BJ (cell line): ENCODE measurements around the gene GSDME. TPM values are rescaled to one million over a fixed set of nuclear protein-coding genes. Genes with fewer than 3 reads are reported as not detected.
A peak's percentile ranks its signal among the peaks of the same experiment; 100 is the strongest.

ENCODE experiments used
- CTCF ChIA-PET: fragments of 350-600 bp; formaldehyde crosslinking; extraction: SDS; loops from one replicate; lab custom pipeline; 2021; ENCODE audit warnings: antibody characterized with exemption, inconsistent platforms; lab: Yijun Ruan, JAX
- POLR2A ChIA-PET: fragments of 300-600 bp; sonication (Branson Sonifier 250); formaldehyde crosslinking; extraction: SDS; loops from one replicate; lab custom pipeline; 2021; ENCODE audit warnings: antibody characterized with exemption; lab: Charles Lee
- DNase-seq: peaks from one replicate; pipeline ENCODE4 v3.0.0-alpha.2; 2011; ENCODE audit warnings: low read depth
- H3K27me3 ChIP-seq: 2 replicates; pipeline ENCODE4 v1.6.0; 2011; ENCODE audit warnings: low read length; ENCODE audit not compliant: control insufficient read depth, insufficient read depth
- H3K36me3 ChIP-seq: 2 replicates; pipeline ENCODE4 v1.5.1; 2011; ENCODE audit warnings: low read length; ENCODE audit not compliant: control insufficient read depth, insufficient read depth
- H3K4me3 ChIP-seq: 2 replicates; pipeline ENCODE4 v1.5.1; 2011; ENCODE audit warnings: low read depth, mild to moderate bottlenecking, control low read depth, low read length
- CTCF ChIP-seq: IDR thresholded peaks from 2 replicates; pipeline ENCODE4 v1.5.1; 2011; ENCODE audit warnings: low read depth, mild to moderate bottlenecking, control low read depth, inconsistent platforms, low read length, moderate library complexity; ENCODE audit not compliant: insufficient read depth
- polyA plus RNA-seq: library from polyadenylated mRNA; depleted of rRNA; stranded (reverse); fragments of >200 nt; gene quantifications from 2 replicates; pipeline ENCODE4 v1.2.3, GENCODE V29; 2011

GSDME gene
- polyA plus RNA-seq, 1 experiment = 44.3 TPM

DNA sequence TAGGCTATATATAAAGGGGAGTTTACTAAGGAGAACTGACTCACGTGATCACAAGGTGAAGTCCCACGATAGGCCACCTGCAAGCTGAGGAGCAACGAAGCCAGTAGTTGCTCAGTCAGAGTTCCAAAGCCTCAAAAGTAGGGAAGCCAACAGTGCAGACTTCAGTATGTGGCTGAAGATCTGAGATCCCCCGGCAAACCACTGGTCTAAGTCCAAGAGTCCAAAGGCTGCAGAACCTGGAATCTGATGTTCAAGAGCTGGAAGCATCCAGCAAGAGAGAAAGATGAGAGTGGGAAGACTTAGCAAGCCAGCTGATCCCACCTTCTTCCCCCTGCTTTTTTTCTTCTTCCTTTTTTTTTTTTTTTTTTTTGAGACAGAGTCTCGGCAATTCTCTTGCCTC lies 27.0 kb upstream of the GSDME start:
- H3K4me3 ChIP-seq = no peak overlapping the region
- TF ChIP-seq CTCF = no peak
- ChIA-PET POLR2A (no interaction called here), CTCF (no interaction called here)
- H3K36me3 ChIP-seq = peaks cover 2% of the 10 kb centered on the region; the same call in 1 of the 2 replicates
- DNase-seq = no peak
- no peaks in the 10 kb centered on the region for H3K27me3 ChIP-seq

DNA sequence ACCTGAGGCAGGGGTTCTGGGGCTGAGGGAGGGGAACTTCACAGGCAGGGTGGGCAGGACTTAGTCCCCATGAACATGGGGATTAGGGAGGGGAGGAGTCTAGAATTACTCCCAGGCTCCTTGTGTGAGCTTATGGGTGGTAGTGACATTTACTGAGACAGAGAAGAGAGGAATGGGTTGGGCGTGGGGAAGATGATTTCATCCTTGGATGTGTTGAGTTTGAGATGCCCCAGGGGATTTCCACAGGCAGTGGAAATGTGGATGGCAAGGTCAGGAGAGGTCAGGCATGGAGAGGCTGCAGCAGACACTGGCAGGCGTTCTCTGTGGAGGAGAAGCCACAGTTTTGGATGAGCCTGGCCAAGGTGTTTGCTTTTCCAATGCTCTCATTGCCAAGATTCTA lies 26.4 kb upstream of the GSDME start:
- H3K36me3 ChIP-seq = peaks cover 2% of the 10 kb centered on the region; the same call in 1 of the 2 replicates
- H3K27me3 ChIP-seq = no peaks in the 10 kb centered on the region
- DNase-seq = no peak
- TF ChIP-seq CTCF = no peak
- no peak overlapping the region for H3K4me3 ChIP-seq
- CTCF ChIA-PET = interaction anchor here (1.2 kb wide), 2 partner anchors 29 to 61 kb away, joined by 4 to 6 read pairs; no protein-coding TSS in a partner anchor
- POLR2A ChIA-PET = no interaction called here

GRCh38 chr7:24781106-24781505 lies 23.8 kb upstream of the GSDME start:
- ChIA-PET POLR2A (no interaction called here), CTCF (interaction anchor here (0.6 to 1.3 kb wide), 3 partner anchors 23 to 91 kb away, joined by 3 to 4 read pairs (median 3); no protein-coding TSS in a partner anchor)
- no peaks in the 10 kb centered on the region for H3K27me3 ChIP-seq
- H3K4me3 ChIP-seq = no peak overlapping the region
- TF ChIP-seq CTCF = no peak
- H3K36me3 ChIP-seq = peaks cover 2% of the 10 kb centered on the region; the same call in 1 of the 2 replicates
- DNase-seq = no peak

DNA sequence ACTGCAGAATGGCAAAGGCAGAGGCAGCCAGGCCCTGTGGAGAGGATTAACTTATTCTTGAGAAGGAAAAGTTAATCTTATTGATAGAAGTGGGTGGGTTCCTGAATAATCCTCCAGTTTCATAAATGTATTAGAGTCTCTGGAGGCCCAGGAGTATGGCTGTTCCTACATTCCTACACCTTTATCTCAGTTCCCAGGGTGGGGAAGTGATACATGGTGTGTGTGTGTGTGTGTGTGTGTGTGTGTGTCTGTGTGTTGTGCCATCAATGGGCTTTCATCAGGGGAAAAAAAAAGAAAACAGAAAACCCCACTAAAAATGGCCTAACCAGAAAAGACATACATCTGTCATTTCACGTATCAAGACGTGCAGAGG lies 22.0 kb upstream of the GSDME start:
- Histone ChIP-seq H3K4me3 (no peak overlapping the region), H3K36me3 (peaks cover 2% of the 10 kb centered on the region; the same call in 1 of the 2 replicates), H3K27me3 (no peaks in the 10 kb centered on the region)
- ChIA-PET CTCF (interaction anchor here (0.7 to 1.2 kb wide), 2 partner anchors 314 to 320 kb away, joined by 3 to 5 read pairs; no protein-coding TSS in a partner anchor), POLR2A (no interaction called here)
- DNase-seq = no peak
- no peak for TF ChIP-seq CTCF

GRCh38 chr7:24778543-24779282 lies 21.4 kb upstream of the GSDME start:
- Histone ChIP-seq H3K27me3 (no peaks in the 10 kb centered on the region), H3K4me3 (no peak overlapping the region), H3K36me3 (peaks cover under 1% of the 10 kb centered on the region; the same call in 1 of the 2 replicates)
- ChIA-PET CTCF (interaction anchor here (0.7 to 1.3 kb wide), 3 partner anchors 10 to 320 kb away, joined by 3 to 6 read pairs (median 5); no protein-coding TSS in a partner anchor), POLR2A (no interaction called here)
- TF ChIP-seq CTCF = no peak
- DNase-seq = peak; percentile 42
